DMS114 treated with DMSO at 0.1 percent for 48 hours (cell line): ENCODE measurements around the gene SERINC4.
A peak's percentile ranks its signal among the peaks of the same experiment; 100 is the strongest.
"Not testable (repeated sequence)": the region's sequence is repeated elsewhere in the genome, so short reads cannot be mapped to it uniquely, and the experiment has no call there.

Source experiments
- DNase-seq: peaks from one replicate; lab custom pipeline; 2025; ENCODE audit not compliant: unreplicated experiment; lab: John Stamatoyannopoulos, UW

Gene SERINC4

GRCh38 chr15:43763819-43764446 is 36.1 kb downstream of the SERINC4 start:
- no peak for DNase-seq

GRCh38 chr15:43762824-43763223 is 37.2 kb downstream of the SERINC4 start:
- DNase-seq, result no peak

GRCh38 chr15:43751885-43752284 is 48.1 kb downstream of the SERINC4 start:
- no peak for DNase-seq

GRCh38 chr15:43749690-43750345 is 50.2 kb downstream of the SERINC4 start:
- DNase-seq, result no peak

GRCh38 chr15:43748376-43748775 is 51.6 kb downstream of the SERINC4 start:
- DNase-seq, result no peak

- not testable (repeated sequence) for DNase-seq
Observed at GRCh38 chr15:43746903-43747309, 53.1 kb downstream of the SERINC4 start.

- peak; percentile 63 for DNase-seq
Observed at GRCh38 chr15:43746245-43746902, 53.6 kb downstream of the SERINC4 start, which contains the start of gene PDIA3. Gene PDIA3 (plus strand): TSS chr15:43746438. CDS start chr15:43746540, 102 bp downstream.
